ENCODE results near the gene NANP.

DNA sequence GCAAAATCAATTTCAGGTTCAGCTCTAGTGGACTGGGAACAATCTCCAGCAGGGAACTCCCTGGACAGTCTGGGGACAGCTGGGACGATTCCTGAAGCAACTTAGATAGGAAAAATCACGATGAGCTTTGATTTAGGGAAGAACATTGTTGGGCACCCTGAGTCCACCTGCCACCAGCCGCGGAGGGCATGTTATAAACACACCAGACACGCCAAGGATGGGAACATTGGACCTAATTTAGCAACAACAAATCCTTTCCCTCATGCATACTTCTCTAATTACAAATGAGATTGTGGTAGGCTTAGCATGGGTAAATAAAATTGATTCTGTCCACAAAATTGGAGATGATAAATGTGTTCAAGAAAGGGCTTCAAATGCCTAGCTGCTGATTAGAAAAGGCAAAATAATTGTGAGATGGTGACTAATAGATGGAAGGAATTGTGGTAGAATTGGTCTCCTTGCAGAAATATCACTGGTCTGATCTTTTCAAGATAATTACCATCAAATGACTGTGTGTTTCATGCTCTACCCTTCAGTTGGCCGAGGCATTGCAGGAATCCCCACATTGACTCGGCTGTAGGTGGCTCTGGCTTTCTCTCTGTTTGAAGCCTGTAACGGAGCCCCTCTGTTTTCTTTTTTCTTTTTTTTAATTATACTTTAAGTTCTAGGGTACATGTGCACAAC, 6.1 kb upstream of the NANP start:
- no peak for TF ChIP-seq EZH2 (IDR thresholded peaks at IDR 0.05; ENCODE audit: borderline replicate concordance, low read depth, low read length, poor library complexity, severe bottlenecking)
- TF ChIP-seq, protein P1, sequence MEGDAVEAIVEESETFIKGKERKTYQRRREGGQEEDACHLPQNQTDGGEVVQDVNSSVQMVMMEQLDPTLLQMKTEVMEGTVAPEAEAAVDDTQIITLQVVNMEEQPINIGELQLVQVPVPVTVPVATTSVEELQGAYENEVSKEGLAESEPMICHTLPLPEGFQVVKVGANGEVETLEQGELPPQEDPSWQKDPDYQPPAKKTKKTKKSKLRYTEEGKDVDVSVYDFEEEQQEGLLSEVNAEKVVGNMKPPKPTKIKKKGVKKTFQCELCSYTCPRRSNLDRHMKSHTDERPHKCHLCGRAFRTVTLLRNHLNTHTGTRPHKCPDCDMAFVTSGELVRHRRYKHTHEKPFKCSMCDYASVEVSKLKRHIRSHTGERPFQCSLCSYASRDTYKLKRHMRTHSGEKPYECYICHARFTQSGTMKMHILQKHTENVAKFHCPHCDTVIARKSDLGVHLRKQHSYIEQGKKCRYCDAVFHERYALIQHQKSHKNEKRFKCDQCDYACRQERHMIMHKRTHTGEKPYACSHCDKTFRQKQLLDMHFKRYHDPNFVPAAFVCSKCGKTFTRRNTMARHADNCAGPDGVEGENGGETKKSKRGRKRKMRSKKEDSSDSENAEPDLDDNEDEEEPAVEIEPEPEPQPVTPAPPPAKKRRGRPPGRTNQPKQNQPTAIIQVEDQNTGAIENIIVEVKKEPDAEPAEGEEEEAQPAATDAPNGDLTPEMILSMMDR (conservative IDR thresholded peaks at IDR 0.05; ENCODE audit: low read depth, low read length): no peak

All from A673 (cell line).